Mesenchymal stem cell (in vitro differentiated cells and primary cell): ENCODE measurements around the gene SAP25.
"Not testable (repeated sequence)": the region's sequence is repeated elsewhere in the genome, so short reads cannot be mapped to it uniquely, and the experiment has no call there.

Experiments used
- DNase-seq: peaks from one replicate; pipeline ENCODE4 v3.0.0-alpha.2; 2013
- H2AFZ ChIP-seq: one replicate; pipeline ENCODE4 v1.6.1; 2013; ENCODE audit warnings: low read depth, mild to moderate bottlenecking, control low read depth, inconsistent platforms, low read length, moderate library complexity
- H2AK5ac ChIP-seq: 2 replicates; pipeline ENCODE4 v1.6.1; 2013; ENCODE audit warnings: low read length, moderate library complexity, mild to moderate bottlenecking, inconsistent platforms; ENCODE audit not compliant: severe bottlenecking
- H2BK120ac ChIP-seq: one replicate; pipeline ENCODE4 v1.6.1; 2013; ENCODE audit warnings: low read depth, mild to moderate bottlenecking, inconsistent platforms, low read length, moderate library complexity
- H2BK12ac ChIP-seq, 2 experiments: one replicate each; pipeline ENCODE4 v1.6.1; 2013; ENCODE audit warnings: inconsistent platforms in 2 of 2, low read length in 2 of 2, mild to moderate bottlenecking in 2 of 2, moderate library complexity in 2 of 2, control low read depth in 1 of 2
- H2BK15ac ChIP-seq: one replicate; pipeline ENCODE4 v1.6.1; 2013; ENCODE audit warnings: mild to moderate bottlenecking, low read depth, inconsistent platforms; ENCODE audit not compliant: poor library complexity, severe bottlenecking
- H2BK5ac ChIP-seq: 2 replicates; pipeline ENCODE4 v1.6.1; 2013; ENCODE audit warnings: low read depth, mild to moderate bottlenecking, low read length, control low read depth, inconsistent platforms; ENCODE audit not compliant: poor library complexity, severe bottlenecking
- H3K14ac ChIP-seq, 2 experiments: one replicate each; pipeline ENCODE4 v1.6.1; 2013; ENCODE audit warnings: inconsistent platforms in 2 of 2, low read length in 2 of 2, control low read depth in 1 of 2, mild to moderate bottlenecking in 1 of 2, moderate library complexity in 1 of 2
- H3K18ac ChIP-seq, 2 experiments: one replicate each; pipeline ENCODE4 v1.6.1; 2013; ENCODE audit warnings: inconsistent platforms in 2 of 2, low read length in 2 of 2, control low read depth in 1 of 2, low read depth in 1 of 2, mild to moderate bottlenecking in 1 of 2
- H3K23ac ChIP-seq, 2 experiments: one replicate each; pipeline ENCODE4 v1.6.1; 2013; ENCODE audit warnings: inconsistent platforms in 2 of 2, low read length in 2 of 2, mild to moderate bottlenecking in 2 of 2, moderate library complexity in 2 of 2, control low read depth in 1 of 2
- H3K27ac ChIP-seq: 2 replicates; pipeline ENCODE4 v1.5.1; 2013; ENCODE audit warnings: mild to moderate bottlenecking, moderate library complexity, low read length, control low read depth, inconsistent platforms; ENCODE audit not compliant: poor library complexity, severe bottlenecking
- H3K27me3 ChIP-seq, 2 experiments: 2 replicates each; pipeline versions ENCODE4 v1.6.1 to v1.7.0; 2013; ENCODE audit warnings: low read length in 2 of 2, mild to moderate bottlenecking in 2 of 2, moderate library complexity in 2 of 2, control low read depth in 1 of 2, inconsistent platforms in 1 of 2; ENCODE audit not compliant: control insufficient read depth in 1 of 2, insufficient read depth in 1 of 2
- H3K36me3 ChIP-seq, 2 experiments: 2 replicates each; pipeline versions ENCODE4 v1.6.1 to v1.7.0; 2013; ENCODE audit warnings: low read length in 2 of 2, control low read depth in 1 of 2, inconsistent platforms in 1 of 2, low read depth in 1 of 2, mild to moderate bottlenecking in 1 of 2; ENCODE audit not compliant: insufficient read depth in 2 of 2, control insufficient read depth in 1 of 2
- H3K4ac ChIP-seq, 2 experiments: one replicate each; pipeline ENCODE4 v1.6.1; 2013; ENCODE audit warnings: inconsistent platforms in 2 of 2, low read length in 2 of 2, mild to moderate bottlenecking in 2 of 2, moderate library complexity in 2 of 2, control low read depth in 1 of 2, low read depth in 1 of 2
- H3K4me1 ChIP-seq: 2 replicates; pipeline ENCODE4 v1.6.1; 2013; ENCODE audit warnings: low read depth, low read length, control low read depth; ENCODE audit not compliant: control insufficient read depth, insufficient read depth
- H3K4me2 ChIP-seq: 2 replicates; pipeline ENCODE4 v1.6.1; 2013; ENCODE audit warnings: low read length, mild to moderate bottlenecking, inconsistent platforms; ENCODE audit not compliant: poor library complexity, severe bottlenecking
- H3K4me3 ChIP-seq, 2 experiments: 2 replicates each; pipeline versions ENCODE4 v1.5.1 to v1.7.0; 2013; ENCODE audit warnings: low read length in 2 of 2, mild to moderate bottlenecking in 2 of 2, control low read depth in 1 of 2, low read depth in 1 of 2; ENCODE audit not compliant: insufficient read depth in 1 of 2
- H3K79me1 ChIP-seq: replicated peaks from 2 replicates; pipeline ENCODE4 v1.6.1; 2013; ENCODE audit warnings: mild to moderate bottlenecking, control low read depth, low read length, inconsistent platforms; ENCODE audit not compliant: poor library complexity, severe bottlenecking
- H3K9ac ChIP-seq: 2 replicates; pipeline ENCODE4 v1.7.0; 2013; ENCODE audit warnings: mild to moderate bottlenecking, low read length, moderate library complexity
- H3K9me3 ChIP-seq: 2 replicates; pipeline ENCODE4 v1.7.0; 2013; ENCODE audit warnings: mild to moderate bottlenecking, low read length; ENCODE audit not compliant: control insufficient read depth
- H4K8ac ChIP-seq: one replicate; pipeline ENCODE4 v1.6.1; 2013; ENCODE audit warnings: inconsistent platforms, mild to moderate bottlenecking, low read length, moderate library complexity
- H4K91ac ChIP-seq: one replicate; pipeline ENCODE4 v1.6.1; 2013; ENCODE audit warnings: mild to moderate bottlenecking, low read length, inconsistent platforms
- WGBS: methylation state at CpG from one replicate; pipeline ENCODE4 v1.1.7; 2013; ENCODE audit warnings: mixed read lengths; 5-methylcytosine and 5-hydroxymethylcytosine counted together

Gene SAP25

GRCh38 chr7:100532165-100533022 lies 41.3 kb downstream of the SAP25 start:
- H3K36me3 ChIP-seq = no peaks in the 10 kb centered on the region
- no peak overlapping the region for H3K4me2 ChIP-seq
- H2AK5ac ChIP-seq = no peak overlapping the region
- no peak overlapping the region for H3K27ac ChIP-seq
- H2BK5ac ChIP-seq = no peak overlapping the region
- H4K8ac ChIP-seq = no peak overlapping the region
- no peak overlapping the region for H3K18ac ChIP-seq
- H3K14ac ChIP-seq = no peak overlapping the region
- H3K4me3 ChIP-seq = no peak overlapping the region
- no peak overlapping the region for H3K4ac ChIP-seq
- no peaks in the 10 kb centered on the region for H3K4me1 ChIP-seq
- no peak overlapping the region for H2BK120ac ChIP-seq
- no peak overlapping the region for H3K9ac ChIP-seq
- no peak overlapping the region for H2BK15ac ChIP-seq
- H3K23ac ChIP-seq = no peak overlapping the region
- 90% methylated on average over 13 of the region's 14 CpGs for WGBS
- H3K9me3 ChIP-seq = no peaks in the 10 kb centered on the region
- H3K79me1 ChIP-seq = no peaks in the 10 kb centered on the region
- H2AFZ ChIP-seq = no peak overlapping the region
- no peak overlapping the region for H2BK12ac ChIP-seq
- no peak for DNase-seq
- no peak overlapping the region for H4K91ac ChIP-seq
- peaks cover 0 to 3% of the 10 kb centered on the region in 2 experiments for H3K27me3 ChIP-seq

GRCh38 chr7:100528108-100528866 lies 45.4 kb downstream of the SAP25 start:
- H4K91ac ChIP-seq, H3K23ac ChIP-seq, H3K4me3 ChIP-seq, H3K4me1 ChIP-seq, H4K8ac ChIP-seq, H3K36me3 ChIP-seq, H3K14ac ChIP-seq, DNase-seq, H3K18ac ChIP-seq, H2BK12ac ChIP-seq, H3K79me1 ChIP-seq, H2AFZ ChIP-seq, H3K4me2 ChIP-seq, H3K9ac ChIP-seq, H3K27me3 ChIP-seq, H2BK120ac ChIP-seq, H2BK5ac ChIP-seq, H3K4ac ChIP-seq, H2AK5ac ChIP-seq, H3K9me3 ChIP-seq, H2BK15ac ChIP-seq, H3K27ac ChIP-seq: not testable (repeated sequence)
- WGBS = 81% methylated on average over 7 of the region's 12 CpGs

- not testable (repeated sequence) for H2BK5ac ChIP-seq
- no CpG with 5 or more reads among the region's 34 CpGs for WGBS
These were observed 50.5 kb downstream of the SAP25 start for GRCh38 chr7:100523192-100523591.

More at GRCh38 chr7:100523192-100523591, 50.5 kb downstream of the SAP25 start:
- H3K4me2 ChIP-seq, H3K4ac ChIP-seq, H3K79me1 ChIP-seq, H3K4me1 ChIP-seq, H2BK120ac ChIP-seq, H3K23ac ChIP-seq, H4K91ac ChIP-seq, H3K27ac ChIP-seq, DNase-seq, H3K4me3 ChIP-seq, H3K9ac ChIP-seq, H2BK15ac ChIP-seq, H3K18ac ChIP-seq, H4K8ac ChIP-seq, H3K14ac ChIP-seq, H3K9me3 ChIP-seq, H2AFZ ChIP-seq, H2BK12ac ChIP-seq, H3K27me3 ChIP-seq, H3K36me3 ChIP-seq, H2AK5ac ChIP-seq: not testable (repeated sequence)
